ENCODE results near the gene RANBP9.

RANBP9 gene

GRCh38 chr6:13710552-13711323 is 897 bp downstream of the RANBP9 start:
- DNase-seq (ENCODE audit: low spot score), result peak; percentile 44

- DNase-seq (ENCODE audit: low spot score), result peak; percentile 47
These were observed 1.7 kb downstream of the RANBP9 start for GRCh38 chr6:13709689-13710551.

GRCh38 chr6:13708736-13709135 is 2.9 kb downstream of the RANBP9 start:
- DNase-seq (ENCODE audit: low spot score), result no peak

GRCh38 chr6:13703496-13703895 is 8.1 kb downstream of the RANBP9 start:
- no peak for DNase-seq (ENCODE audit: low spot score)

- DNase-seq (ENCODE audit: low spot score), result no peak
These were observed 8.8 kb downstream of the RANBP9 start for GRCh38 chr6:13702809-13703302.

- no peak for DNase-seq (ENCODE audit: low spot score)
These were observed 11.4 kb downstream of the RANBP9 start for GRCh38 chr6:13700232-13700631.

GRCh38 chr6:13698715-13699114 is 12.9 kb downstream of the RANBP9 start:
- DNase-seq (ENCODE audit: low spot score), result no peak

GRCh38 chr6:13697857-13698256 is 13.8 kb downstream of the RANBP9 start:
- no peak for DNase-seq (ENCODE audit: low spot score)

GRCh38 chr6:13696226-13696625 is 15.4 kb downstream of the RANBP9 start:
- no peak for DNase-seq (ENCODE audit: low spot score)

GRCh38 chr6:13695252-13695651 is 16.4 kb downstream of the RANBP9 start:
- DNase-seq (ENCODE audit: low spot score), result no peak

GRCh38 chr6:13694562-13694961 is 17.1 kb downstream of the RANBP9 start:
- DNase-seq (ENCODE audit: low spot score), result no peak

GRCh38 chr6:13689511-13690256 is 22.0 kb downstream of the RANBP9 start:
- no peak for DNase-seq (ENCODE audit: low spot score)

GRCh38 chr6:13688692-13689196 is 22.9 kb downstream of the RANBP9 start:
- no peak for DNase-seq (ENCODE audit: low spot score)

- no peak for DNase-seq (ENCODE audit: low spot score)
These were observed 23.7 kb downstream of the RANBP9 start for GRCh38 chr6:13687917-13688351.

GRCh38 chr6:13684855-13685254 is 26.8 kb downstream of the RANBP9 start:
- no peak for DNase-seq (ENCODE audit: low spot score)

GRCh38 chr6:13683038-13683437 is 28.6 kb downstream of the RANBP9 start:
- DNase-seq (ENCODE audit: low spot score), result no peak

- no peak for DNase-seq (ENCODE audit: low spot score)
These were observed 29.3 kb downstream of the RANBP9 start for GRCh38 chr6:13682346-13682745.

GRCh38 chr6:13681305-13682061 is 30.2 kb downstream of the RANBP9 start:
- DNase-seq (ENCODE audit: low spot score), result no peak

- no peak for DNase-seq (ENCODE audit: low spot score)
These were observed 31.1 kb downstream of the RANBP9 start for GRCh38 chr6:13680448-13680968.

- DNase-seq (ENCODE audit: low spot score), result no peak
These were observed 31.6 kb downstream of the RANBP9 start for GRCh38 chr6:13679996-13680395.
